Measurements from ENCODE around the gene NPHP4. TPM values are rescaled to one million over a fixed set of nuclear protein-coding genes. Genes with fewer than 3 reads are reported as not detected.

The NPHP4 gene
- polyA plus RNA-seq, 1 of the 3 experiments (the other 2 are of a cell fraction) = 7.0 TPM

DNA sequence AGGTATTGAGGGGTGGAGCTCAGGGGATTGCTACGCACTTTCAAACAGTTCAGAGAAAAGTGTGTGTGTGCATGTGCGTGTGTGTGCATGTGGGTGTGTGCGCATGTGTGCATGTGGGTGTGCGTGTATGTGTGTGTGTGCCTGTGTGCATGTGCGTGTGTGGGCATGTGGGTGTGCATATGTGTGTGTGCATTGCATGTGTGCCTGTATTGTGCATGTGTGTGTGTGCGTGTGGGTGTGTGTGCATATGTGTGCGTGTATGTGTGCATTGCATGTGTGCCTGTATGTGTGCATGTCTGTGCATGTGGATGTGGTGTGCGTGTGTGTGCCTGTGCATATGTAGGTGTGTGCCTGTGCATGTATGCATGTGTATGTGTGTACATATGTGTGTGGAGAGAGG, 40.9 kb upstream of the NPHP4 start (continued):
- TF ChIP-seq, protein P1, sequence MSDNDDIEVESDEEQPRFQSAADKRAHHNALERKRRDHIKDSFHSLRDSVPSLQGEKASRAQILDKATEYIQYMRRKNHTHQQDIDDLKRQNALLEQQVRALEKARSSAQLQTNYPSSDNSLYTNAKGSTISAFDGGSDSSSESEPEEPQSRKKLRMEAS (IDR thresholded peaks at IDR 0.05; ENCODE audit: low read depth) = no peak

DNA sequence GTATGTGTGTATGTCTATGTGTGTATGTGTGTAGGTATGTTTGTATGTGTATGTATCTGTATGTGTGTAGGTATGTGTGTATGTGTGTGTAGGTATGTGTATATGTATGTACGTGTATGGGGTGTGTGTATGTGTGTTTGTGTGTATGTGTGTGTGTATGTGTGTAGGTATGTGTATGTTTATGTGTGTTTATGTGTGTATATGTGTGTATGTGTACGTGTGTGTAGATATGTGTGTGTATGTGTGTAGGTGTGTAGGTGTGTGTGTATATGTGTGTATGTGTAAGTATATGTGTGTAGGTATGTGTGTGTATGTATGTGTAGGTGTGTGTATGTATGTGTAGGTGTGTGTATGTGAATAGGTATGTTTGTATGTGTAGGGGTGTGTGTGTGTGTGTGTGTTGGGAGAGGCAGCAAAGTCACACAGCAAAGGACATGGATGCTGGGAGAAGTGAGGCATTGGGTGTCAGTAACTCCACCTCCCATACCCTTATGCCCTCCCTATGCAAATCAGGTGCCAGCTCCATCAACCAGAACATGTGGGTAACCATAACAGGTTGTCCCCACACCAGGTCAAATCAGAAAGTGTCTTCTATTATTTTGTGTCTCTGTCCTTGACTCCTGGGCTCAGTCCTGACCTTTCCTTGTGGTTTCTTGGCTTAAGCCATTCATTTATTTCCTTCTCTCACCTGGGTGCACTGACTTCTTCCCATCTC, 38.5 kb upstream of the NPHP4 start:
- CTCF ChIA-PET = interaction anchor here (1.5 kb wide), 1 partner anchor 13 kb away, joined by 3 read pairs; no protein-coding TSS in a partner anchor
- Histone ChIP-seq H4K20me1 (ENCODE audit: insufficient read depth) (no peaks in the 10 kb centered on the region), H3K79me2 (ENCODE audit: insufficient read depth) (no peaks in the 10 kb centered on the region), H3K36me3 (replicated peaks in 1 of 2; ENCODE audit: control insufficient read depth in 1 of 2, insufficient read depth in 2 of 2, low read length in 1 of 2) (no peaks in the 10 kb centered on the region), H3F3A (replicated peaks; ENCODE audit: insufficient read depth) (no peaks in the 10 kb centered on the region), H3K9me2 (no peaks in the 10 kb centered on the region), H3K9ac (no peak overlapping the region), H3K4me1 (ENCODE audit: control insufficient read depth in 1 of 2, insufficient read depth in 2 of 2, low read depth in 1 of 2, low read length in 1 of 2) (peaks cover 0 to 12% of the 10 kb centered on the region in 2 experiments; a peak in 1 of 4 replicates), H3K27me3 (ENCODE audit: insufficient read depth) (no peaks in the 10 kb centered on the region), H3K4me2 (no peak overlapping the region), H3K27ac (ENCODE audit: low read depth in 2 of 2, low read length in 1 of 2) (no peak overlapping the region), H3K9me3 (no peaks in the 10 kb centered on the region), H2AFZ (ENCODE audit: low read depth) (no peak overlapping the region), H3K4me3 (ENCODE audit: low read depth in 2 of 2, low read length in 1 of 2) (no peak overlapping the region)
- DNase-seq = no peak
- POLR2A ChIA-PET = no interaction called here
- 60% methylated on average over 2 of the region's 2 CpGs for WGBS (ENCODE audit: low lambda C conversion rate)
- TF ChIP-seq, protein P2, sequence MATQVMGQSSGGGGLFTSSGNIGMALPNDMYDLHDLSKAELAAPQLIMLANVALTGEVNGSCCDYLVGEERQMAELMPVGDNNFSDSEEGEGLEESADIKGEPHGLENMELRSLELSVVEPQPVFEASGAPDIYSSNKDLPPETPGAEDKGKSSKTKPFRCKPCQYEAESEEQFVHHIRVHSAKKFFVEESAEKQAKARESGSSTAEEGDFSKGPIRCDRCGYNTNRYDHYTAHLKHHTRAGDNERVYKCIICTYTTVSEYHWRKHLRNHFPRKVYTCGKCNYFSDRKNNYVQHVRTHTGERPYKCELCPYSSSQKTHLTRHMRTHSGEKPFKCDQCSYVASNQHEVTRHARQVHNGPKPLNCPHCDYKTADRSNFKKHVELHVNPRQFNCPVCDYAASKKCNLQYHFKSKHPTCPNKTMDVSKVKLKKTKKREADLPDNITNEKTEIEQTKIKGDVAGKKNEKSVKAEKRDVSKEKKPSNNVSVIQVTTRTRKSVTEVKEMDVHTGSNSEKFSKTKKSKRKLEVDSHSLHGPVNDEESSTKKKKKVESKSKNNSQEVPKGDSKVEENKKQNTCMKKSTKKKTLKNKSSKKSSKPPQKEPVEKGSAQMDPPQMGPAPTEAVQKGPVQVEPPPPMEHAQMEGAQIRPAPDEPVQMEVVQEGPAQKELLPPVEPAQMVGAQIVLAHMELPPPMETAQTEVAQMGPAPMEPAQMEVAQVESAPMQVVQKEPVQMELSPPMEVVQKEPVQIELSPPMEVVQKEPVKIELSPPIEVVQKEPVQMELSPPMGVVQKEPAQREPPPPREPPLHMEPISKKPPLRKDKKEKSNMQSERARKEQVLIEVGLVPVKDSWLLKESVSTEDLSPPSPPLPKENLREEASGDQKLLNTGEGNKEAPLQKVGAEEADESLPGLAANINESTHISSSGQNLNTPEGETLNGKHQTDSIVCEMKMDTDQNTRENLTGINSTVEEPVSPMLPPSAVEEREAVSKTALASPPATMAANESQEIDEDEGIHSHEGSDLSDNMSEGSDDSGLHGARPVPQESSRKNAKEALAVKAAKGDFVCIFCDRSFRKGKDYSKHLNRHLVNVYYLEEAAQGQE (IDR thresholded peaks at IDR 0.05; ENCODE audit: low read depth, low read length) = no peak
- TF ChIP-seq, protein P1 (IDR thresholded peaks at IDR 0.05; ENCODE audit: low read depth) = no peak
- TF ChIP-seq TEAD4 (IDR thresholded peaks at IDR 0.05; ENCODE audit: borderline replicate concordance, insufficient read depth) (no peak), GABPA (IDR thresholded peaks at IDR 0.05; ENCODE audit: low read depth) (no peak), JUND (IDR thresholded peaks at IDR 0.05) (no peak), YY1 (IDR thresholded peaks at IDR 0.05; ENCODE audit: low read depth) (no peak), GATA2 (CRISPR knock-in tag; IDR thresholded peaks at IDR 0.05) (no peak), RXRA (IDR thresholded peaks at IDR 0.05; ENCODE audit: borderline replicate concordance, low read depth) (no peak), SMC3 (IDR thresholded peaks at IDR 0.05; ENCODE audit: low read depth, low read length) (no peak), RAD21 (IDR thresholded peaks at IDR 0.05; ENCODE audit: low read length) (no peak), CHD2 (IDR thresholded peaks at IDR 0.05; ENCODE audit: low read length, partially characterized antibody) (no peak), RCOR1 (IDR thresholded peaks at IDR 0.05; ENCODE audit: low read length) (no peak), POLR2AphosphoS5 (IDR thresholded peaks at IDR 0.05; ENCODE audit: low read depth, low read length) (no peak), NRF1 (IDR thresholded peaks at IDR 0.05; ENCODE audit: low read depth, low read length) (no peak)
